HG03196 (cell line): ENCODE measurements around the gene ABTB2.

ENCODE experiments used
- ATAC-seq: cut with Tn5 transposase; IDR thresholded peaks from one replicate; pipeline ENCODE4 v1.9.1; 2021; ENCODE audit not compliant: unreplicated experiment

The ABTB2 gene

GRCh38 chr11:34296412-34296811 lies 61.4 kb downstream of the ABTB2 start:
- ATAC-seq: no peak

- no peak for ATAC-seq
Measured at GRCh38 chr11:34292546-34292945, 65.3 kb downstream of the ABTB2 start.

- ATAC-seq: no peak
Measured at GRCh38 chr11:34292111-34292510, 65.7 kb downstream of the ABTB2 start.

GRCh38 chr11:34290926-34291325 lies 66.9 kb downstream of the ABTB2 start:
- no peak for ATAC-seq

- no peak for ATAC-seq
Measured at GRCh38 chr11:34288492-34288891, 69.3 kb downstream of the ABTB2 start.

GRCh38 chr11:34284811-34285481 lies 72.9 kb downstream of the ABTB2 start:
- no peak for ATAC-seq

- no peak for ATAC-seq
Measured at GRCh38 chr11:34284156-34284555, 73.7 kb downstream of the ABTB2 start.

GRCh38 chr11:34280945-34281872 lies 76.6 kb downstream of the ABTB2 start:
- no peak for ATAC-seq

- ATAC-seq: no peak
Measured at GRCh38 chr11:34278693-34279297, 79.0 kb downstream of the ABTB2 start.

GRCh38 chr11:34278175-34278574 lies 79.6 kb downstream of the ABTB2 start:
- ATAC-seq: no peak

GRCh38 chr11:34277171-34277570 lies 80.6 kb downstream of the ABTB2 start:
- no peak for ATAC-seq

- no peak for ATAC-seq
Measured at GRCh38 chr11:34276352-34276864, 81.4 kb downstream of the ABTB2 start.

GRCh38 chr11:34275486-34275885 lies 82.3 kb downstream of the ABTB2 start:
- no peak for ATAC-seq

- no peak for ATAC-seq
Measured at GRCh38 chr11:34274712-34275398, 83.0 kb downstream of the ABTB2 start.

- no peak for ATAC-seq
Measured at GRCh38 chr11:34273099-34273498, 84.7 kb downstream of the ABTB2 start.

GRCh38 chr11:34271727-34272126 lies 86.1 kb downstream of the ABTB2 start:
- no peak for ATAC-seq

GRCh38 chr11:34270711-34271110 lies 87.1 kb downstream of the ABTB2 start:
- no peak for ATAC-seq

GRCh38 chr11:34269694-34270245 lies 88.0 kb downstream of the ABTB2 start:
- no peak for ATAC-seq

GRCh38 chr11:34268906-34269430 lies 88.8 kb downstream of the ABTB2 start:
- ATAC-seq: no peak

GRCh38 chr11:34267417-34267816 lies 90.4 kb downstream of the ABTB2 start:
- no peak for ATAC-seq
